Measurements from ENCODE around the gene OVCA2.

The OVCA2 gene

DNA sequence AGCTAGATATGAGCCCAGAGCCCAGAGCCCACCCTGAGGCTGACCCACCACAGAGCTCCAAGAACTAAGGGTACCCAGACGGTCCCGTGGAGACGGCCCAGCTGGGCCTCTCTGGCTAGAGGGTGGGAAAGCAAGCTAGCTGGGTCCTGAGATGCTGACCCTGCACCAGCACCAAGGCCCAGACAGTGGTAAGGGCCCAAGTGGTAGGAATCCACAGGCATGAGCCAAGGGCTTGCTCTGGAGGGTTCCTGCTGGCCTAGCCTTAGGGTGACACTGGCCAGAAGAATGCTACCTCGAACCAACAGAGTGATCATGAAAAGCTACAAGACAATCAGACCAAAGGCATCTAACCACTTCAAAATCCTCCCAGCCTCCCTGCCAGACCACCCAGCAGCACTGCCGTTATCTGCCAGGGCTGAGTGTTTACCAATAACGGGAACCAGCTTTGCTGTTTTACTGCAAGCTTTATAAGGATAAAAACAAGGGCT, 26.3 kb downstream of the OVCA2 start:
- no peak for DNase-seq

DNA sequence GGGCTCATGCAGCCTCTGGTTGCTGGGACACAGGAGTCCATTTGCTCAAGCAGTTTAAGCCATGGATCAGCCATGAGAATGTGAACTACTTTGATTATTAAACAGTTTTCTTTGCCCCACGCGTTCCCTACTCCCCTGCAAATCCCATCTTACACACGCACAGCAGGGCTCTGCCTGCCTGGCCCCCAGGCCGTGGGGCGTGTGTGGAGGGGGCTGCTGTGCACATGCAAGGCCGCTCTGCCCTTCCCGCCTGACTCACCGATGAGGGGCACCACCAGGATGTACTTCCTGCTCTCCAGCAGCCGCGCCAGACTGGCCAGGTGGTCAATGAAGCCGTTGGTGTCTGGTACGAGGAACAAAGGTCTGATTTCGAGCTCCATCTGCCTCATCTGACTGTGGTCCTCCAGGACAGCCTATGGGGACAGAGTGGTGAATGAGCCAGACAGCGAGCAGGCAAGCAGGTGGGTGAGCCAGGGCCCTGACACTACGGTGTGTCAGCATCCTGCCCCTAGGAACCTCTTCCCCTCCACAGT, 26.8 kb downstream of the OVCA2 start:
- DNase-seq: peak; percentile 66

DNA sequence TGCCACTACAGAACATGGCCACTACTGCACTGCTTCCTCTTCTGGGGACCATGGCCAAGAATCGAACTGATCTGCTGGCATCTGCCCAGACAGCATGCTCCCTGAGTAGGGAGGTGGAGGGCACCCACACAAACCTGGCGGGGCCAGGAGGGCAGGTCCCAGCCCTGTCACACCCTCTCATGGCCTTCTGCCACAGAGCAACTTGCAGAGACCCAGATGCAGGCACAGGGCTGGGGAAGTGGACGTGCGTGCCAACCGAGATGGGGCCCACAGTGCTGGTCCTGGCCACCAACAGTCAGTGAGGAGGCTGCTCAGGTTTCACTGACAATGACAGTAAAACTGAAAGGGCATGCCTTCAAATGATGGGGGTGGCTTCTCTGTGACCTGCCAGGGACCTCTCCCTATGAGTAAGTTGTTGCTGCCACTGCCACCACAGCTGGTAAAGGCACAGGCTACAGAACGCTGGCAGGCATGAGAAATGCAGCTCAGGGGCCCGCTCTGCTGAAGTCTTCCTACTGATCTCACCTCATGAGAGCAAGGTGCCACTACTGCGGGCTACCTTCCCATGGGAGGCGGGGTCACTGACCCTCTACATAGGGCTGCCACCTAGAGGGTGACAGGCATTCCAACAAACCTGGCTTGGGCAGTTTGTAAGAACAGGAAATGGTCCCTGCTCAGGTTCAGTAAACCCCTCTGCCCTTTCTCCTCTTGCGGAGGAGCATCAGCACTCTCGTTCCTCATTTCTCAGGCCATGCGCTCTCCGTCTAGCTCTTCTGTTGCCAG, 28.6 kb downstream of the OVCA2 start:
- peak; percentile 88 for DNase-seq

DNA sequence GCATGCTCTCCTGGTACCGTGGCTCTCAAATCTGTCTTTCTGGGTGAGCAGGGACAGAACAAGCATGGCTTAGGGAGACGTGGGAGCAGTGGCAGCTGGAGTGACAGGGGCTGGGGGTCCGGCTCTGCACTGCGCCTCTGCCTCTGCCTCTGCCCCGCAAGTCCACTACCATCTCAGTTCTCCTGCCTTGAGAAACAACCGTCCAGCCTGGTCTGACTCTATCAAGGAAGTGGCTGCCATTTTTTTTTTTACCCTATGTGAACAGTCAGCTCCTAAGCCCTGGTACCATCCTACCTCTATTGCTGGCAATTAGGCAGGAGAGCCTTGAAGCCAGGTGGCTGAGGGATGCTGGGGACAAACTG, 29.2 kb downstream of the OVCA2 start:
- no peak for DNase-seq

DNA sequence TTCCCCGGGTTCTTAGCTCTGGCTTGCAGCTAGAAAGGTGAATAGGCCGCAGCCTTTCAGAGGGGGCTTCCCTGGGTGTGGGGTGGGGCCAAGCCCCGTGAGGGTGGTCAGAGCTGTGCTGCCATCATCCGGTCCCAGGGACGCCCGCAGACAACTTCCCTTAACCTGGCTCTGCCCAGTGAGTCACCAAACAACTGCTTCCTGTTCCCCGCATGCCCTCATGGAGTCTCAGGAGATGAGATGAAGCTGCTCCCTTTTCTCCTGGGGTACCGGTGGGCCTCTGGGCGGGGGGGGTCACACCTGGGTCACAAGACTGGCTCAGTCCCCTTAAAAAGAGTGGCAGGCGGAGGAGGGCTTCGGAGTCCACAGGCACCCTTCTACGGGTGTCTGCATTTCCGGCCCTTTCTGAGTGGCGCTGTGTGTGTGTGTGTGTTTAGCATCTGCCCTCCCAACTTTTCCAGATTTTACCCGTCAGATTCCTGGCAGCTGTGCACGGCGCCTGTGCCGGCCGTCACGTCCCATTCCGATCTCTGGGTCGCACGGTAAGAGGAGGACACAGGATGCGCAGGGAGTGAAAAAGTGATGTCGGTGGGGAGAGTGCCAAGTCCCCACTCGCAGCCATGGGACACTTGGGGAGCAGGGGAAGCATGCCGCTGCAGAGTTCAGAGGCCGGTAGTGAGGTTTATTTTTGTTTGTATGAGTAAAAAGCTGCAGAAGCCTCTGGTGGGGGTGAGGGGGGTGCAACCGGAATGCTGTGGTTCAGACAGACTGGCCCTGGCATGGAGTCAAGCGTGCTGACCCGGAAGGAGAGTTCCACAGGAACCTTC, 29.8 kb downstream of the OVCA2 start:
- DNase-seq: no peak

DNA sequence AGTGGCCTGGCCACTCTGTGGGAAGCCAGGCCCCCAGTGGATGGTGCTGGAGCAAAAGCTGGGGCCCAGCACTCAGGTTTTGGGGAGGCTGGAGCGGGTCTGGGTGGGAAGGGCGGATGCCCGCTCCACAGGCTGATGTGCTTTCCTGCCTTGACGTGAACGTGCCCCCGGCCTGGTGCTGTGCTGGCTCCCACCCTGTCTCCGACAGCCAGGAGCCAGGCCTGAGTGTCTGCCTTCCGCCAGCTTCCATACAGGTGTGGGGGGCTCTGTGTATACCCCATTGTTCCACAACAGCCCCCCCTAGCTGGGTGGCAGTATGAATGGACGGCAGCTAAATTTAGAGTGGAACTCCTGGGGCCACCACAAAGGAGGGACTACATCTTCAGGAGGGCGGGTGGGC, 33.1 kb downstream of the OVCA2 start:
- no peak for DNase-seq

DNA sequence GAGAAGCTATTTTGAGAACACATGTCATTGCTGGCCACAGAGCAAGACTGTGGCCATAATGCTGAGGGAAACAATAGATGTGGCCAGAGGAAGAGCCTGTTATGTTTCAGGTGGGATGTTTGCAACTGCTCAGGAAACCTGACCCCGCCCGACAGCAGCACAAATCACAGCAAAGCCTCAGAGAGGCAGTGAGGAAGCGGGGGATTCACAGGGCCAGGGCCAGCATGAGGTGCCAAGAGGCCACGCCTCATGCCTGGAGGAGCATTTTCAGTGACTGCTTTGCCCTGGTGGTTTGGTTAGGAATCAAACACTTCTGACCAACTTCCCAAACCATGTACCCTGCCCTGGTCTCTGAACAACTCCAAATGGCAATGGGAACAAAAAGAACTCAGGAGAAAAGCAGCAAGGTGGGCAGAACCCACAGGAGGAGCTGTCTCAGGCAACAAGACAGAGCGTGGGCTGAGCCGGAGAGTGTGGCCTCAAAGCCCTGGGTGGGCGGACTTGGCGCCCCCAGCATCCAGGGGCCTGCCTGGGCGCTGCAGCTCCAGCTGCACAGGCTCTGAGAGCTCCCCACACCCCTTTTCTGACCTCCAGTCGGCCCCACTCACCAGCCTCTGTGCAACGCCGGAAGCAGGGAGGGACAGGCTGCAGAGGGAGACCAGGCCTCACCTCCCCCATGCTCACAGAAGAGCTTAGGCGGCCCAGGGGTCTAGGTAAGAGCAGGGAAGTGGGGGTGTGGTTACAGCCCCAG, 33.7 kb downstream of the OVCA2 start:
- no peak for DNase-seq

DNA sequence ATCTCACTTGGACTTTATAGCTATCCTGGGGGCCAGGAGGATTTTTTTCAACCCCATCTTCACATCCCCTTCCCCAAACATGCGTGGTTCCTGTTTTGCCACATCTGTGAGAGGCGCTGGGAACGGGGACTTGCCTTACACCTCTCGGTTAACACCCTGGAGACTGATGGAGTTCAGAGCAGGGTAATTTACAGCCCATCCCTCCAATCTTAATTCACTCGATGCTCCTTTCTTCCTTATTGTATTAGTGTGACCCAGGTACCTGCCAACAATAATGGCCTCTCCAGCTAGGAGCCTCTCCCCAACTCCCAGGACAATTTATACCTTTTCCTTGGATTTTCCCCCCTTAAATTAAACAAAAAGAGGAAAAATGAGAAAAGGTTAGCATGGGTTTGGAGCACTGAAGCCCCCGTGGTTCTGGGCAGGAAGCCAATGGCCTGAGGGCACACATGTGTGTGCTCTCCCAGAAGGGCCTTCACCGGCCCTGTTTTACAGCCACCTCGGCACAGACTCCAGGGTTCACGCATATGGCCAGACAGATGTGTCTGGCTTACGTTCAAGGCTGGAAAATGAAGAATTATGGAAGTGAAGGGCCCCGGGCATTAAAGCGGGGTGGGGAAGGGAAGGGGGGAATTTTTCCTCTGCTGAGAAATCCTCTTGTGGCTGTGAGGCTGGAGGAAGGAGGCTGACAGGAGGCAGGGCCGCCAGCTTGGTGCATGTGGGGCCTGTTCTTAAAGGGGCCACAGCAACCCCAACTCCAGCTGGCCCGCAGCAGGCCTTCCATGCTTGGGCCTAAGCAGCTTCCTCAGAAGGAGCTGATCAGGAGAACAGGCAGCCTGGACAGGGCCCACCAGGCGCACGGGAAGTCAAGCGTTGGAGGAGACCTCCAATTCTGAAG, 34.5 kb downstream of the OVCA2 start:
- DNase-seq: no peak

DNA sequence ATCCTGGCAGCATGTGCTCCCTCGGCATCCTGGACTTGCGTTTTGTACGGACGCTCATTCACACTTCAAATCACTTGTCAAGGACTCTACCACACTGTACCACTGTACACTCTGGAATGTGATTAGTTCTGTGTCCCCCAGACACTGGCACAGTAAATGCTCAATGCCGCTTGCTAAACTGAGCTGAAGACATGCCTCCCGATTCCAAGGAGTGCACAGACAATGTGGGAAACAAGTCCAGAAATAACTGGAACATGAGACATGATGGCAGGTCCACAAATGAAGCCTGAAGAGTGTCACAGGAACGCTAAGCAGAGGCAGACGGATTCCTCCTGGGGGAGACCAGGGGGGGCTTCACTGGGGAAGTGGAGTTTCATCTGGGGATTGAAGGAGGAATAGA, 35.2 kb downstream of the OVCA2 start:
- no peak for DNase-seq

DNA sequence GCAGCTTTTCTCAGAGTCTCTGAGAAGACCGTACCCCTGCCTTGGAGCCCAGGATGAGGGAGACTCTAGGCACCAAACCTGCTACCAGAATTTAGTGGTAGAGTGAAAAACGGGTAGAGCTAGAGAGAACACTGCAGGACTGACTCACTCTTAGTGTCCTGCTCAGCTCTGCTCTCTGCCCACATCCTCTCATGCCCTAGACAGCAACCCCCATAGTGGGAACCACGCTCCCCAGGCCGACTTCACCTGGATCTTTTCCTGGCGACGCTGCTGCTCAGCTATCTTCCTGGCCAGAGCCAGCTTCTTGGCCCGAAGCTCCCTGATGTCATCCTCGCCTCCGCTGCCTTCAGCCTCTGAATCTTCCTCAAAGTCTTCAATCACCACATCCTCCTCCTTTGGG, 39.7 kb downstream of the OVCA2 start:
- DNase-seq: no peak

DNA sequence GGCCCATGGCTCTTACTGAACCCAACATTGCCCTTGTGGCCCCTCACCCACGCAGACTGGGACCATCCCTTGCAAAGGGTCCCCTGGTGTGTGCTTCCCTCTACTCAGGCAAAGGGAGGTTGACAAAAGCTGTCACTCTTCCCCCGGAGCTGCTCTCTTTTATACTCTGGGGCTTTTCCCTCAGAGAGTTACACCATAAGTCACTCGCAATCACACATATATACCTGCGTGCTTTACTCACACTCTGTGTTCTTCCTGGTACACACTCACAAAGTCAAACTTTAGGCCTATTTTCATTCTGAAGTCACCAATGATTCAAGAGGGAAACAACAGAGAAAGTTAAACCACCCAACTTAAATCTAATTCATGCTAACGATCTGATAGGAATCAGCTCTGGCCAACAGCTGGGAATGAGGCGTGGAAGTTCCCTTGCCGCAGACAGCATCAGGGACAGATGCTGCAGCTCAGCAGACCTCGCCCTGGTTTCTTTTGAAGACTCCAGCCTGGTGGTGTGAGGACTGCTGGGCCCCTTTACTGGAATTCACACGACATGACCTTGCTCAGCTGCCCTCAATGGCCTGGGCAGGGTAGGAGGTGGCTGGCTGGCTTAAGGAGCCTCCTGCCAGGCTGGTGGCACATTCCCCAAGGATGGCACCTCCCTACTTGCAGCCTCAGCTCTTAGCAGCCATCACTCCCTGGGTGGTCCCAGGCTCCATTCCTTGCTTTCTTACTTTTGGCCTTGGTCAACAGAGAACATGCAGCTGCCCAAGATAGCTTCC, 40.4 kb downstream of the OVCA2 start:
- no peak for DNase-seq

DNA sequence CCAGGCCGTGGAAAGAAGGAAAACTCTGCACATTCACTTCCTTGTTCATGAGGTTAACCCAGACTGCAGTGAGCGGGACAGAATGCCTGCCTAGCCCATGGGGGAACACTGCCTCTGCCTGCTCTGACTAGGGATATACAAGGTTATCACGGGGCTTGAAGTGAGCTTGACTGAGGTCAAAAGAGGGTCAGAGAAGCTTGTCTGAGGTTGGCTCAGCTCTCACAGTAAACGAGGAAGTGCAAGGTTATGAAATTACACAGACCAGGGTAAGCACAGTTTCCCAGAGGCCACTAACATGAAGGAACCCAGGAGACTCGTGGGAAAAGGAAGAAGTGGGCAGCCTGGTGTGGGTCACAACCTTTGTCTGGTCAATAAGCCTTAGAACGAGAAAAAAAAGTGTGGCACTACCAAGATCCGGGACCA, 41.8 kb downstream of the OVCA2 start:
- no peak for DNase-seq

DNA sequence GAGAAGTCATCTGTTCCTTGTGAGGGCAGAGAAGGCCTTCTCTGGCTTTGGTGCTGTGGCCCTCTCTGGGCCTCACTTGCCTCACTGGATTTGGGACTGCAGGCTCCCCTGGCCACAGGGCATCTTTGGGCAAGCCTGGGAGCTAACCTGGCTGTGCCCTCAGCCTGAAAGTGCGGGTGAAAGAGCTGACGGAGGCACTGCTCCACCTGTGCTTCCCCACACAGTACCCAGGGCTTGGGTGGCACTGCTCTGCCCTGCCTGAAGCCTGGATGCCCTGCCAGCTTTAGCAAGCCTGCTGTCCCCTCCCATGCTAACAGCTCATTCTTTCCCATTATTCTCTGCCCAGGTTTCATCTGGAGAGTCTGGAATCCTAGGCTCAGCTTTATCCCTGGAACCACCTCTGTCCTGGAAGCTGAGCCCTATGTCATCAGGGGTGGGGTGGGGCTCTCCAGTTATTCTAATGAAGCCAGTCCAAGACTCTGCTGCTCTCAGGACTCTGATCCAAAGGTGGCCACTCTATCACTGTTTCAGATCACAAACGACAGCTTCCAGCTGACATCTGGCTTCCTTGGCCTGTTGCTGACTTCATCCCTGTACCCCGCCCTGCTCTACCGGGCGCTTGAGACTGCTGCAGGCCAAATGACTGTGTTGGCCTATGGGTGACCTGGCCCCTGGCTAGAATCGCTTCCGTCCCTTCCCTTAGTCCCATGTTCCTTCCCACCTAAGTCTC, 42.4 kb downstream of the OVCA2 start:
- no peak for DNase-seq

DNA sequence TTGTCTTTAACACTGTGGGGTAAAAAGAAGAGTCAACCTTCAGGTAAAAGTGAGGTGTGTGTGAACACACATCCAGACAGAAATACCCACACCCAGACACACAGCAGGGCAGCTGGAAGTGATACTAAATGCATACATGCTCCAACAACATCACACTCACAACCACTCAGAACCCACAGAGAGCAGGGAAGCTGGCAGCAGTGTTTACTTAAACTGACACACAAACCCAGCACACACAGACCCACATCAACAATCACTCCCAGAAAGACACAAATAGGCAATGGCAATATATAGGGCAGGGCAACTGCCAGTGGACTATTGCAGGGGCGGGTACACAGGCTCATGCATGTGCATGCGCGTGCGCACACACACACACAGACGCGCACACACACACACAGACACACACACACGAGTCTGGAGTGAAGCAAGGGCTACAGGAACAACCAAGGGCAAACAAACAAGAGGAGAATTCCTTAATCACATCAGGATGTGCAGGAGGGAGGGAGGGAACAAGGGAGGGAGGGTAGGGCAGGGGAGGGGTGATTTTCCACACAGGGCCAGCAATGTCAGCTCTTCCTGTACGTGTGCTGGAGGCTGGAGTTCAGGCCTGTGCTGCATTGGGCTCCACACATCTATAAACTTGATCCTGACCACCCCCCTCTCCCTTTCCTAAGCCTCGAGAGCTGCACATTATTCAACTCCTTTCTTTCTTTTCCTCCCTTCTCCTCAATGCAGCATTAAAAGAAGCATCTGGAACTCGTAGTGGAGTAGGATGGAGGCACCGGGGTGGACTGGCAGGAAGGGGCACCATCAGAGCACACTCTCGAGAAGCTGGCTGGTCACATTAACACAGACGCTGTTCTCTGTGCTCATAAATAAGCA, 43.2 kb downstream of the OVCA2 start:
- no peak for DNase-seq

DNA sequence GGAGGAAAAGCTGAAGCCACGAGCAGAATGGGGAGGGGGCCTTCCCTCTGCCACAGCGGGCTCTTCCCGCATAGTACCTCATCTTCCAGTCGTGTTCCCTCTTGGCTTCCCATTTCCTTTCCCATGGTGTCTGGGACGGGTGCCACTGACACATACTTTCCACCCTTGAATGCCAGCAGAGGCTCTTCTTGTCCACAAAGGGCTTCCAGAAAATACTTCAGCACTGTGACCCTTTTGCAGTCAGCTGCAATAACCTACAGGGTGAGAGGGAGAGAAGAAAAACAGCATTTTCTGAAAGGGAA, 43.8 kb downstream of the OVCA2 start:
- DNase-seq: no peak

DNA sequence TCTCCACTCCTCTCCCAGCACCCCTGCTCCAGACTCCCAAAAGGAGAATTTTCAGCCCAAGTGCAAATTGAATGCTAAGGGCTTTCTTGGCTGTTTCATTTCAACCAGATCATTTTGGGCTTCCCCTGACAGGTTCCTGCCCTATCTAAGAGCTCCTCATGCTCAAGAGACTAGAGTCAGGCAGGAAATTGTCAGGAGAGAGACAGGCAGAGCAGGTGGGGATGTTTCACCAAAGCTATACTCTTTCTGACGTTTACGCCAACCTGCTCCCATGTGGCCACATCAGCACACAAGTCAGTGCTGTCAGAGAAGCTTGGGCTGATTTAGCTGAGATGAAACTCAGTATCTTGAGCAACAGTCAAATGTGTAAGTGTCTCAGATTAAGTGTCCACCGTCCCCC, 44.5 kb downstream of the OVCA2 start:
- DNase-seq: no peak

DNA sequence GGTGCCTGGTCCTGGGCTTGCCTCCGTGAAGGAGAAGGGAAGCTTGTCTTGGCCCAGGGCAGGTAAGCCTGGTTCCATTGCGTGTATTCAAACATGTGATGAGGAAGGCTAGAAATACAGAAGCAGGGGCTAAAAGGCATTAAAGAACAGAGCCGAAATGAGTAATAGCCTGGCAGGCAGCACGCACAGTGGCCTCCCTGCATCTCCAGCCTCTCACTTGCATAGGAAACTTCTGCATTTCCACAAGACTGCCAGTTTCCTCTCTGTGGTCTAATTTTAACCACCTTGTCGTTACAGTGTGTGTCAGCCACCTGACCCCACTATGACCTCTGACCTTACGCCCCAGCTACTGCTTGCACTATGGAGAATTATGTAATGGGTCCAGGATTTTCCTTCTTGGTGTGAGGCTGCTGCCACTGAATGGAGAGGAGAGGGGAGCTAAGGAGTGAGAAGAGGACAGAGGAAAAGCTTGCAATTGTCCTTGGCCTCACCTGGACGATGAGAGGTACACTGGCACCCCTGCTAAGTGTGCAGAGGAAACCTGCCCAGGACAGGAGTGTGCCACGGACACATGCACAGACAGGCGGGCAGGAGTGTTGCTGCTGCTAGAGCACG, 45.9 kb downstream of the OVCA2 start:
- peak; percentile 71 for DNase-seq

DNA sequence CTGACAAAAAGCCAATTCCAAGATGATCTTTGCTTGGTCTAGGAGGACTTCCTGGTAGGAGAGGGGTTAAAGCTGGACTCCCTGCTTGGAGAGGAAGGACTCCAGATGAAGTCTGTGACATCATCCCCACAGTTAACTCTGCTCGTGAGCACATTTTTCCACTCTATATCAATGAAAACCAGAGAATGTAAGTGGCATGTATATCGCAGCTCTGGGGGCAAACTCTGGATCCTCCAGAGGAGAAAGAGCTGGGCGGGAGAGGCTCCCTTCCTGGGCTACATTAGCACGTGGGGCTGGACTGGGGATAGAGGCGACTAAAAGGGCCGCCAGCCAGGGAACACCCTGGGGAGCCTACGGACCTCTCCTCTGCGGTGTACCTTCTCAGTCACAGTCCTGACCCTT, 47.2 kb downstream of the OVCA2 start:
- no peak for DNase-seq

DNA sequence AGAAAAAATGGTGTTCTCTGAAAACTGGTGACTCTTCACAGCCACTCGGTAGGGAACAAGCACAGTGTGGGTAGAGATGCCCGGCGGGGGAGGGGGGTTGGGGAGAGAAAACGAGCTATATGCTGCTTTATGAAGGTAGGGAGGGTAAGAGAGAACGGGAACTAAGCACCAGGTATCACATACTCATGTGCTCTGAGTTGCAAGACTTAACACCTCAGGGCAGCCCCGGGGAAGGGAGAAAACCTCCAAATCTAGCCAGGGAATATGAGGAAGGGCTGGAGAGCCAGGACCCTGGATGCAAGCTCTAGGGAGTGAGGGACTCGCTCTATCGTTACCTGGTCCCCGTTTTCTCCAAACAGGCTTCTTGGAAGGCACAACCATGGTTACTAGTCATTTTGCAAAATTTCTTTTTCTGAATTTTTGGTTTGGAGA, 48.4 kb downstream of the OVCA2 start:
- no peak for DNase-seq
